Aorta (tissue), 5 donors: Measurements from ENCODE around the gene UBE2D2. TPM values are rescaled to one million over a fixed set of nuclear protein-coding genes. Genes with fewer than 3 reads are reported as not detected.
"Not testable (repeated sequence)": the region's sequence is repeated elsewhere in the genome, so short reads cannot be mapped to it uniquely, and the experiment has no call there.

ENCODE experiments used
- ATAC-seq: fragments of 200-7000 bp; cut with Tn5 transposase; one replicate; pipeline ENCODE4 v1.9.1; 2022; ENCODE audit warnings: moderate library complexity; ENCODE audit not compliant: low FRiP score
- DNase-seq, 2 donors: peaks; one replicate each; pipeline ENCODE4 v3.0.0-alpha.2; 2020
- H3K27ac ChIP-seq, 2 donors: one replicate each; pipeline ENCODE4 v1.5.1; 2013; ENCODE audit warnings: low read length in 2 of 2, mild to moderate bottlenecking in 2 of 2, moderate library complexity in 2 of 2, control low read depth in 1 of 2, inconsistent platforms in 1 of 2, low read depth in 1 of 2
- H3K27me3 ChIP-seq, 2 donors: one replicate each; pipeline ENCODE4 v1.6.1; 2013; ENCODE audit warnings: control low read depth in 1 of 2, low read length in 1 of 2, mild to moderate bottlenecking in 1 of 2, moderate library complexity in 1 of 2; ENCODE audit not compliant: insufficient read depth in 2 of 2, control insufficient read depth in 1 of 2
- H3K36me3 ChIP-seq, 2 donors: one replicate each; pipeline ENCODE4 v1.6.1; 2013; ENCODE audit warnings: control low read depth in 1 of 2, low read length in 1 of 2, mild to moderate bottlenecking in 1 of 2; ENCODE audit not compliant: insufficient read depth in 2 of 2, control insufficient read depth in 1 of 2
- H3K4me1 ChIP-seq, 2 donors: one replicate each; pipeline ENCODE4 v1.6.1; 2013; ENCODE audit warnings: low read length in 2 of 2, control low read depth in 1 of 2, mild to moderate bottlenecking in 1 of 2, moderate library complexity in 1 of 2; ENCODE audit not compliant: insufficient read depth in 2 of 2, control insufficient read depth in 1 of 2
- H3K4me3 ChIP-seq, 2 donors: one replicate each; pipeline ENCODE4 v1.5.1; 2013; ENCODE audit warnings: low read length in 2 of 2, control low read depth in 1 of 2, mild to moderate bottlenecking in 1 of 2
- H3K9me3 ChIP-seq: one replicate; pipeline ENCODE4 v1.6.1; 2013; ENCODE audit warnings: mild to moderate bottlenecking, low read length; ENCODE audit not compliant: control insufficient read depth
- WGBS, 2 donors: extraction: QIAGEN DNeasy Blood & Tissue Kit; methylation state at CpG; one replicate each; pipeline ENCODE4 v1.1.7; 2013; 5-methylcytosine and 5-hydroxymethylcytosine counted together
- intact Hi-C, 2 donors: fragments of 100-400 bp; cut with DNase I; formaldehyde crosslinking; loops; one replicate each; pipeline versions ENCODE4 v1.14.2 to v1.15.0; 2022
- long read RNA-seq, 2 donors: library from polyadenylated mRNA; unstranded; transcript quantifications; one replicate each; pipeline ENCODE4 v2.0.0, GENCODE V29; 2020 to 2021
- polyA plus RNA-seq, 2 donors: library from polyadenylated mRNA; stranded (reverse); fragments of 200-250 nt; gene quantifications; one replicate each; pipeline ENCODE4 v1.2.3, GENCODE V29; 2013
- total RNA-seq, 2 donors: library from RNA; stranded (reverse); fragmentation: NEBNext Ultra II Directional; extraction: Animal tissue kit (Norgen Biotek cat#: 25700); gene quantifications; one replicate each; pipeline ENCODE4 v1.2.1, GENCODE V29; 2021
- donor health status: healthy with polysubstance abuse.
- donor health status: Bipolar disorder and iron deficiency.
- donor health status: DM: no; HTN: no; CAD: no.
- donor health status: DM: no; HTN: no; CAD: no.
- donor health status: DM: yes; HTN: yes; CAD: no.

UBE2D2 gene
- total RNA-seq (100 to 1,000 TPM in 1 of 2 donors, 10 to 100 TPM in 1; 96.8 to 116 TPM), polyA plus RNA-seq (100 to 1,000 TPM in 1 of 2 donors, 10 to 100 TPM in 1; 97.9 to 102 TPM)
- long read RNA-seq, donor 1, transcript UBE2D2-202 (7 exons, 2,702 nt) = major isoform, 109 of 133 reads
- long read RNA-seq, donor 1, partial matches to known transcripts = 3 of 133 reads
- long read RNA-seq, donor 1, other reads (novel, unspliced or antisense) = 21 of 133 reads
- long read RNA-seq, donor 2, transcript UBE2D2-202 (7 exons, 2,702 nt) = major isoform, 46 of 69 reads
- long read RNA-seq, donor 2, partial matches to known transcripts = 7 of 69 reads
- long read RNA-seq, donor 2, other reads (novel, unspliced or antisense) = 16 of 69 reads

- H3K27ac ChIP-seq = peak within 1 kb of the TSS; percentile 87 to 88
- WGBS, 2 donors = 1% methylated on average over 55 to 89 of the region's 89 CpGs
- H3K4me1 ChIP-seq = no peaks in the 10 kb centered on the region
- peak within 1 kb of the TSS; percentile 87 to 98 for H3K4me3 ChIP-seq
- H3K36me3 ChIP-seq = no peaks in the 10 kb centered on the region
- intact Hi-C loops = loop anchor here in 1 of 2 donors (5.0 kb wide), 1 partner anchor 144 kb away; no protein-coding TSS in a partner anchor
- peak; percentile 99 for ATAC-seq
- peak; percentile 99 to 100 for DNase-seq
- no peaks in the 10 kb centered on the region for H3K9me3 ChIP-seq
- H3K27me3 ChIP-seq = no peaks in the 10 kb centered on the region
Observed at GRCh38 chr5:139560752-139561654, at the start of gene UBE2D2. UBE2D2 (plus strand) TSS chr5:139561339; CDS start chr5:139561792, 453 bp downstream.

- WGBS, 2 donors = 86 to 91% methylated on average over 6 of the region's 6 CpGs
- intact Hi-C loops = loop anchor here (1.0 to 2.0 kb wide), 3 partner anchors 32 to 91 kb away; no protein-coding TSS in a partner anchor
- H3K4me3 ChIP-seq = no peak overlapping the region
- ATAC-seq = no peak
- no peak for DNase-seq
- H3K4me1 ChIP-seq = no peaks in the 10 kb centered on the region
- H3K9me3 ChIP-seq = no peaks in the 10 kb centered on the region
- no peaks in the 10 kb centered on the region for H3K36me3 ChIP-seq
- no peaks in the 10 kb centered on the region for H3K27me3 ChIP-seq
- no peak overlapping the region for H3K27ac ChIP-seq
Observed at GRCh38 chr5:139512786-139513390, 48.3 kb upstream of the UBE2D2 start.

- 45 to 53% methylated on average over 5 of the region's 5 CpGs for WGBS, 2 donors
- ATAC-seq = peak; percentile 90
Observed at GRCh38 chr5:139513434-139513833, 47.7 kb upstream of the UBE2D2 start.

GRCh38 chr5:139513852-139514485 is 47.2 kb upstream of the UBE2D2 start:
- no peak for ATAC-seq
- H3K27ac ChIP-seq = no peak overlapping the region

More at GRCh38 chr5:139513434-139513833, 47.7 kb upstream of the UBE2D2 start:
- not testable (repeated sequence) for H3K4me3 ChIP-seq, H3K9me3 ChIP-seq, H3K4me1 ChIP-seq, H3K27ac ChIP-seq, H3K27me3 ChIP-seq, H3K36me3 ChIP-seq
- intact Hi-C loops = loop anchor here (1.0 to 2.0 kb wide), 3 partner anchors 33 to 91 kb away; no protein-coding TSS in a partner anchor
- DNase-seq = peak; percentile 91 to 93

GRCh38 chr5:139514486-139514856 is 46.7 kb upstream of the UBE2D2 start:
- intact Hi-C loops = no loop called here
- H3K4me3 ChIP-seq = no peak overlapping the region
- 93 to 94% methylated on average over 2 of the region's 2 CpGs for WGBS, 2 donors
- no peaks in the 10 kb centered on the region for H3K4me1 ChIP-seq
- H3K27me3 ChIP-seq = no peaks in the 10 kb centered on the region
- DNase-seq (no peak), ATAC-seq (no peak)
- no peaks in the 10 kb centered on the region for H3K9me3 ChIP-seq
- H3K27ac ChIP-seq = no peak overlapping the region
- no peaks in the 10 kb centered on the region for H3K36me3 ChIP-seq

More at GRCh38 chr5:139513852-139514485, 47.2 kb upstream of the UBE2D2 start:
- 78 to 85% methylated on average over 6 of the region's 6 CpGs for WGBS, 2 donors
- Histone ChIP-seq H3K36me3 (no peaks in the 10 kb centered on the region), H3K9me3 (no peaks in the 10 kb centered on the region), H3K4me1 (no peaks in the 10 kb centered on the region), H3K4me3 (no peak overlapping the region), H3K27me3 (no peaks in the 10 kb centered on the region)
- intact Hi-C loops = loop anchor here (1.0 to 2.0 kb wide), 3 partner anchors 33 to 92 kb away; no protein-coding TSS in a partner anchor
- DNase-seq = no peak

- Histone ChIP-seq H3K4me3 (peak overlapping the region; percentile 21 to 37), H3K4me1 (no peaks in the 10 kb centered on the region), H3K9me3 (no peaks in the 10 kb centered on the region), H3K27ac (peak overlapping the region in 1 of 2 donors; percentile 41), H3K27me3 (no peaks in the 10 kb centered on the region), H3K36me3 (no peaks in the 10 kb centered on the region)
- DNase-seq (peak; percentile 93 to 97), ATAC-seq (peak; percentile 98)
- WGBS, 2 donors = 4% methylated on average over 52 to 56 of the region's 56 CpGs
- intact Hi-C loops = no loop called here
Observed at GRCh38 chr5:139517683-139518564, 43.2 kb upstream of the UBE2D2 start.

- ATAC-seq = no peak
- 85 to 87% methylated on average over 10 of the region's 10 CpGs for WGBS, 2 donors
- Histone ChIP-seq H3K4me3 (no peak overlapping the region), H3K27me3 (no peaks in the 10 kb centered on the region), H3K9me3 (no peaks in the 10 kb centered on the region), H3K4me1 (no peaks in the 10 kb centered on the region), H3K36me3 (no peaks in the 10 kb centered on the region), H3K27ac (no peak overlapping the region)
- DNase-seq = no peak
- intact Hi-C loops = no loop called here
Observed at GRCh38 chr5:139523635-139524445, 37.3 kb upstream of the UBE2D2 start.
